ENCODE measurements around the gene ZSWIM5. TPM values are rescaled to one million over a fixed set of nuclear protein-coding genes. Genes with fewer than 3 reads are reported as not detected.

Gene ZSWIM5
- total and polyA plus RNA-seq, 2 of the 8 experiments (the other 6 are each of a cell fraction or from before 2014, with no cell fraction given): 2.5 to 3.9 TPM

- Histone ChIP-seq H2BK12ac (ENCODE audit: low read depth, low read length) (no peak overlapping the region), H2AFZ (ENCODE audit: low read length) (no peak overlapping the region), H3K23me2 (ENCODE audit: low read depth, low read length) (no peaks in the 10 kb centered on the region), H2BK20ac (ENCODE audit: low read length) (no peak overlapping the region), H3K79me2 (ENCODE audit: control insufficient read depth in 1 of 2, insufficient read depth in 2 of 2, low read length in 2 of 2) (no peaks in the 10 kb centered on the region), H4K91ac (replicated peaks; ENCODE audit: insufficient read length, low read length) (no peak overlapping the region), H3K79me1 (ENCODE audit: low read depth, low read length) (no peaks in the 10 kb centered on the region), H3K4ac (replicated peaks; ENCODE audit: insufficient read length, low read depth, low read length) (no peak overlapping the region), H4K5ac (ENCODE audit: insufficient read length, low read depth, low read length) (no peak overlapping the region), H4K8ac (ENCODE audit: extremely low read depth, insufficient read depth, low read length) (peak overlapping the region; percentile 19; the same call in 1 of the 2 replicates), H2AK5ac (ENCODE audit: low read depth, low read length) (no peak overlapping the region), H2BK5ac (ENCODE audit: low read depth, low read length) (no peak overlapping the region), H3K36me3 (ENCODE audit: control insufficient read depth in 2 of 4, insufficient read depth in 4 of 4, low read length in 3 of 4) (peaks cover 6 to 40% (median 17%) of the 10 kb centered on the region in 4 experiments; a peak in 7 of 8 replicates), H3K14ac (ENCODE audit: insufficient read length) (no peak overlapping the region), H2BK15ac (ENCODE audit: low read length) (no peak overlapping the region), H3K4me1 (replicated peaks in 1 of 4; ENCODE audit: control insufficient read depth in 3 of 4, insufficient read depth in 4 of 4, low read length in 3 of 4) (no peaks in the 10 kb centered on the region), H4K20me1 (replicated peaks in 1 of 2; ENCODE audit: control insufficient read depth in 1 of 2, insufficient read depth in 2 of 2, low read length in 2 of 2) (peaks cover 0 to 9% of the 10 kb centered on the region in 2 experiments), H3K27ac (ENCODE audit: low read depth, low read length) (no peak overlapping the region), H3K9ac (replicated peaks in 1 of 4; ENCODE audit: extremely low read depth in 1 of 4, low read depth in 3 of 4, low read length in 3 of 4) (no peak overlapping the region), H3K23ac (ENCODE audit: insufficient read length) (no peak overlapping the region), H3K27me3 (replicated peaks in 1 of 4; ENCODE audit: control insufficient read depth in 3 of 4, extremely low read depth in 1 of 4, insufficient read depth in 3 of 4, low read length in 3 of 4) (no peaks in the 10 kb centered on the region), H2BK120ac (replicated peaks; ENCODE audit: low read depth, low read length) (no peak overlapping the region), H3K56ac (replicated peaks; ENCODE audit: insufficient read length, low read depth, low read length) (no peak overlapping the region), H3K18ac (ENCODE audit: extremely low read depth, low read length) (no peak overlapping the region), H3K4me2 (ENCODE audit: insufficient read depth in 1 of 2, low read depth in 2 of 2, low read length in 2 of 2) (no peak overlapping the region), H3K4me3 (ENCODE audit: extremely low read depth in 1 of 4, insufficient read depth in 2 of 4, low read depth in 3 of 4, low read length in 4 of 4) (no peak overlapping the region), H3K9me3 (ENCODE audit: insufficient read depth in 2 of 2, low read depth in 1 of 2, low read length in 1 of 2) (no peaks in the 10 kb centered on the region)
- WGBS, 2 experiments (ENCODE audit: extremely low coverage in 1 of 2, insufficient coverage in 1 of 2, insufficient read length in 1 of 2, insufficient replicate concordance in 2 of 2, low coverage in 1 of 2, low lambda C conversion rate in 2 of 2, missing lambda C conversion rate in 1 of 2): 87% methylated on average over 6 of the region's 7 CpGs; no CpG with 5 or more reads in 1 of the 2 experiments
- ChIA-PET POLR2A (ENCODE audit: partially characterized antibody) (interaction anchor here (0.6 to 1.5 kb wide), 4 partner anchors 15 to 336 kb away, joined by 3 read pairs; partner anchors contain the start of gene MUTYH), CTCF (ENCODE audit: partially characterized antibody) (interaction anchor here (0.6 to 2.3 kb wide), 7 partner anchors 10 to 354 kb away, joined by 3 to 8 read pairs (median 5); no protein-coding TSS in a partner anchor)
- no peak for TF ChIP-seq YY1 (IDR thresholded peaks at IDR 0.05; ENCODE audit: low read depth, low read length)
- TF ChIP-seq NANOG (IDR thresholded peaks at IDR 0.05; ENCODE audit: insufficient read depth, low read depth, low read length, poor library complexity, severe bottlenecking): no peak
- no peak for TF ChIP-seq ATF3 (IDR thresholded peaks at IDR 0.05; ENCODE audit: insufficient read depth, low read depth, low read length)
- no peak for TF ChIP-seq ATF2 (IDR thresholded peaks at IDR 0.05; ENCODE audit: low read length)
- TF ChIP-seq SP4 (IDR thresholded peaks at IDR 0.05; ENCODE audit: low read length): no peak
- DNase-seq (ENCODE audit: low read depth in 1 of 2, low spot score in 2 of 2) (no peak), FAIRE-seq (no peak)
These were observed 202.0 kb downstream of the ZSWIM5 start for GRCh38 chr1:45004281-45004920.
